HG03097 (cell line): ENCODE results near the gene DAO.

Source experiments
- ATAC-seq: cut with Tn5 transposase; IDR thresholded peaks from one replicate; pipeline ENCODE4 v1.9.1; 2021; ENCODE audit not compliant: unreplicated experiment, low FRiP score

The DAO gene

DNA sequence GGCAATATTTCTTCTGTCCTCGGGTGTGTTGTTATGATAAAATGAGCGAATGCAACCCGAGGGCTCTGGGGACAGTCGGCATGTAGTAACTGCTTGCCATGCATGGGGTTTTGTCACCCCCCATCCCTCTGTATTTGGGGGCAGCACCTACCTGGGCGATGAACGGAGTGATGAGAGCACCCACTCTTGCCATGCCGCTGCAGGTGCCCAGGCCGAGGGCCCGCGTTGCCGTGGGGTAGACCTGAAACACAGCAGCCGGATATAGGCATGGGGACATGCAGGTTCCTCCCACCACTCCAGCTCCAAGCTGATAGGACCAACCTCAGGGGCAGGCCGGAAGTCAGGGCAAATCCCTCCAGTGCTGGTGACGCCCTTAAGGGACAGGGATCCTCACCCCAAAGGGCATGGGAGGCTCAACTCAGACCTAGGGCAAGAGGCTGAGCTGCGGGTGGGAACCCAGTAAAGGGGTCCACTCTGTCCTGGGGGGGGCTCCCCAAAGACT lies 35.8 kb downstream of the DAO start:
- no peak for ATAC-seq

DNA sequence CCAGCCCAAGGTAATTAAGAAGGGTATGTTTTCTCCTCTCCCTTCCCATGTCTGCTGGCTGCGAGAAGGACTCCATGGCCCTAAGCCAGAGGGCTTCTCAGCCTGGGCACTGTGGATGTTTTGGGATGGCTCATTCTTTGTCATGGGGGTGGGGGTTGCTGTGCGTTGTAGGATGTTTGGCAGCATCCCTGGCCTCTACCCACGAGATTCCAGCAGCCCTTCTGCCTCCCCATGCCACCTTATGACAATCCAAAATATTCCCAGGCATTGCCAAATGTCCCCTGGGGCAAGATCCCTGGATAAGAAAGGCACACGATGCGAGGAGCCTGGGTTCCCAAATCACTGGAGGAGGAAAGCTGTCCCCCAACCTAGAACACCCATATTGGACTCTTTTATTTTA lies 36.4 kb downstream of the DAO start:
- no peak for ATAC-seq

DNA sequence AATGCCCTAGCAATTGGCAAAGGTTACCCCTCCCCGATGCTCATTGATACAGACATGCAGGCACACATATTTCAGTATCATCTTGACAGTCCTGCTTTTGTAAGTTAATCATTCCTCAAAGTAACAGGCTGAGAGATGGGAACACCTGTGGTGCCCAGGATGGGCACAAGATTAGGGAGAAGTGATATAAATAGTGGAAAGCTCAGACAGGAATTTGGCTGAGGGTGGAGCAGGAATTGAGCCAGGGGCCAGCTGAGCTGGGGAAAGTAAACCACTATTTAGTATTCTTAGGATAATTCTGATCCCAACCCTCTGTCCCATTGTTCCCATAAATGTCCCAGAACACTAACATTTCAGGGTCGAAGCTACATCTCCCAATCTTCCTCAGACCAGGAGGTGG lies 38.3 kb downstream of the DAO start:
- ATAC-seq: no peak

DNA sequence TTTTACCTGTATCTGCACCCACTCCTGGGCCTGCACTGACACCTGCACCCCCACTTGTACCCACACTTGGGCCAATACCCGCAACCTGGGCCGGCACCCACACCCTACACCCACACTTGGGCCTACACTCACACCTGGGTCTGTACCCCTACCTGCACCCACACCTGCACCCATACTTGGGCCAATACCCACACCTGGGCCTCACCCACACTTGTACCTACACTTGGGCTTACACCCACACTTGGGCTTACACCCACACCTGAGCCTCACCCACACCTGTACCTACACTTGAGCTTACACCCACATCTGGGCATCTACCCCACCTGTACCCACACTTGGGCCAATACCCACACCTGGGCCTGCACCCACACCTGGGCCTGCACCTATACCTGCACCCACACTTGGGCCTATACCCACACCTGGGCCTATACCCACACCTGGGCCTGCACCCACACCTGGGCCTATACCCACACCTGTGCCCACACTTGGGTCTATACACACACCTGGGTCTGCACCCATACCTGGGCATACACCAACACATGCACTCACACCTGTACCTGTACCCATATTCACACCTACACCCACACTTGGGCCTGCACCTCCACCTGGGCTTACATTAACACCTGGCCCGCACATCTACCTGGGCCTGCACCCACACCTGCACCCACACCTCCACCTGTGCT lies 39.2 kb downstream of the DAO start:
- ATAC-seq: no peak

DNA sequence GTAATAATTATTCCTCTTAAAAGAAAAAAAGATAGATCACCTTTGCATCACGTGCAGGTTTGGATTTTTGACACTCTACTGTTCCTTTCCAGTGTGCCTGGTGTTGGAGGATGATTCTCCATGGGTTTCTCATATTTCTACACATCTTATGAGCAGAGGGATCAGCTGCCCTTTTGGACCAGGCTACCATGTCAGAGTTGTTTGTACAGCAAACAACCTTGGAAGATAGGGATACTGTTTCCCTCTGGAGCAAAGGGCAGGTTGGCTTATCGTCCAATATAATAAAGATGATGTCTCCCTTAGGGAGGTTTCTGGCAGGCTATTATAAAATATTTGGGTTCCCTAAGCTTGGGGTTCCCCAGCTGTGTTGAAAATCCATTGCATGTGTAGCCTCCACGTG lies 42.1 kb downstream of the DAO start:
- ATAC-seq: no peak

- no peak for ATAC-seq
These were observed 43.0 kb downstream of the DAO start for GRCh38 chr12:108922918-108923317.

- no peak for ATAC-seq
These were observed 48.8 kb downstream of the DAO start for GRCh38 chr12:108928695-108929094.

DNA sequence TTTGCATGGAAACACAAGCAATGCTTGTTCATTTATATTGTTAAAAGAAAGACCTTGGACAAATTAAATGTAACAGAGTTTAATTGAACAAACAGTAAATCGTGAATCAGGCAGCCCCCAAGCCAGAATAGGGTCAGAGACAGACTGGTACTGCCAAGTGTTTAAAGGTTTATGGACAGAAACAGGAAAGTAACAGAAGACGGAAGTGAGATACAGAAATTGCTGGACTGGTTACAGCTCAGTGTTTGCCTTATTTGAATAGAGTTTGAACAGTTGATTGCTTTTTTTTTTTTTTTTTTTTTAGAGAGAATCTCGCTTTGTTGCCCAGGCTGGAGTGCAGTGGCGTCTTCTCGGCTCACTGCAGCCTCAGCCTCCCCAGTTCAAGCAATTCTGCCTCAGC lies 50.3 kb downstream of the DAO start:
- no peak for ATAC-seq

DNA sequence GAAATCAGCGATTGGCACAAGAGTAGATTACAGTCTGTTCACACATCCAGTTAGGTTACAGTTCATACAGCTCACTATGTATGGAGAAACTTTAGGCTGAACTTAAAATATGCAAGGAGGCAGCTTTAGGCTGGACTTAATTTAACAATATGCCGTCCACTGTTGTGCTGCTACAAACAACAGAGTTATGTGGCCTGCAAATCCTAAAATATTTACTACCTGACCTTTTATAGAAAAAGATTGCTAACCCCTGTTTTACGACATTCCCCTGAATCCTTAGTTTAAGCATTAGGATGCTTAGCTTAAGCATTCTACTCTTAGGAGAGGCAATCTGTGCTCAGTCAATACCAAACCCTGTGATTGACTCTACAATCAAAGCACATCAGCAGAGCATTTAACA lies 50.9 kb downstream of the DAO start:
- ATAC-seq: no peak

- no peak for ATAC-seq
These were observed 54.1 kb downstream of the DAO start for GRCh38 chr12:108933949-108934348.

GRCh38 chr12:108935159-108935763 lies 55.4 kb downstream of the DAO start:
- ATAC-seq: no peak

GRCh38 chr12:108938247-108938924 lies 58.5 kb downstream of the DAO start:
- ATAC-seq: no peak

GRCh38 chr12:108939594-108939993 lies 59.7 kb downstream of the DAO start:
- no peak for ATAC-seq

- no peak for ATAC-seq
These were observed 60.2 kb downstream of the DAO start for GRCh38 chr12:108940138-108940537.

GRCh38 chr12:108947097-108947496 lies 67.2 kb downstream of the DAO start:
- no peak for ATAC-seq

GRCh38 chr12:108948367-108948766 lies 68.5 kb downstream of the DAO start:
- no peak for ATAC-seq

DNA sequence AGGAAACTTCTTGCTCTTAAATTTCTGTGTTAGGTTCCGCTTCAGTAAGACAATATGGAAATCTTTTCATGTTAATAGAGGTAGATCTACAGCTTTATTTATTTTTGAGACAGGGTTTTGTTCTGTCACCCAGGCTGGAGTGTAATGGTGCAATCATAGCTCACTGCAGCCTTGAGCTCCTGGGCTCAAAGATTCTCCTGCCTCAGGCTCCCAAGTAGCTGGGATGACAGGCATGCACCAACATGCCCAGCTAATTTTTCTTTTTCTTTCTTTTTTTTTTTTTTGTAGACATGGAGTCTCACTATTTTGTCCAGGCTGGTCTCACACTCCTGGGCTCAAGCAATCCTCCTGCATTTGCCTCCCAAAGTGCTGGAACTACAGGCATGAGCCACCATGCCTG lies 70.1 kb downstream of the DAO start:
- no peak for ATAC-seq
